Osteoblast (primary cell): ENCODE results near the gene CYP27B1. TPM values are rescaled to one million over a fixed set of nuclear protein-coding genes. Genes with fewer than 3 reads are reported as not detected.

Experiments used
- DNase-seq: peaks from one replicate; pipeline ENCODE4 v3.0.0; 2011; ENCODE audit warnings: low spot score, mixed read lengths; ENCODE audit not compliant: insufficient read length; ENCODE audit errors: missing footprints
- H2AFZ ChIP-seq: 2 replicates; pipeline ENCODE4 v1.6.0; 2011; ENCODE audit warnings: mild to moderate bottlenecking, low read length
- H3K27ac ChIP-seq: 2 replicates; pipeline ENCODE4 v1.5.1; 2011; ENCODE audit warnings: mild to moderate bottlenecking, low read depth, low read length, moderate library complexity
- H3K27me3 ChIP-seq: 2 replicates; pipeline ENCODE4 v1.6.0; 2012; ENCODE audit warnings: mild to moderate bottlenecking, control low read depth, inconsistent platforms, low read length, moderate library complexity; ENCODE audit not compliant: insufficient read depth
- H3K36me3 ChIP-seq: 2 replicates; pipeline ENCODE4 v1.5.1; 2011; ENCODE audit warnings: mild to moderate bottlenecking, low read length, control low read depth, moderate library complexity; ENCODE audit not compliant: insufficient read depth
- H3K4me1 ChIP-seq: 2 replicates; pipeline ENCODE4 v1.5.1; 2011; ENCODE audit warnings: mild to moderate bottlenecking, low read length, control low read depth, moderate library complexity; ENCODE audit not compliant: insufficient read depth
- H3K4me2 ChIP-seq: 2 replicates; pipeline ENCODE4 v1.6.0; 2011; ENCODE audit warnings: mild to moderate bottlenecking, low read length; ENCODE audit not compliant: insufficient read depth
- H3K4me3 ChIP-seq: fragments of 200-600 bp; sonication (generic); 3 replicates; pipeline ENCODE4 v1.5.1; 2012; ENCODE audit warnings: mild to moderate bottlenecking, low read length, inconsistent platforms; ENCODE audit not compliant: insufficient read depth
- H3K79me2 ChIP-seq: 2 replicates; pipeline ENCODE4 v1.6.0; 2012; ENCODE audit warnings: mild to moderate bottlenecking, low read length, control low read depth, inconsistent platforms; ENCODE audit not compliant: insufficient read depth
- H3K9me3 ChIP-seq: 2 replicates; pipeline ENCODE4 v1.5.1; 2011; ENCODE audit warnings: low read depth, low read length, control low read depth
- H4K20me1 ChIP-seq: 2 replicates; pipeline ENCODE4 v1.6.0; 2012; ENCODE audit warnings: mild to moderate bottlenecking, low read length, control low read depth; ENCODE audit not compliant: insufficient read depth
- CTCF ChIP-seq: IDR thresholded peaks from 2 replicates; pipeline ENCODE4 v1.5.1; 2011; ENCODE audit warnings: mild to moderate bottlenecking, low read depth, low read length, moderate library complexity; ENCODE audit errors: extremely low read depth
- total RNA-seq: library from RNA; depleted of rRNA; stranded (reverse); fragments of >200 nt; gene quantifications from 2 replicates; pipeline ENCODE4 v1.2.3, GENCODE V29; 2012

Gene CYP27B1
- total RNA-seq, 1 donor, result 0.36 TPM

GRCh38 chr12:57771236-57771872 lies 4.5 kb upstream of the CYP27B1 start:
- peaks cover 26% of the 10 kb centered on the region for H3K36me3 ChIP-seq

GRCh38 chr12:57770734-57771133 lies 3.9 kb upstream of the CYP27B1 start:
- Histone ChIP-seq H3K36me3 (peaks cover 26% of the 10 kb centered on the region), H3K4me3 (no peak overlapping the region), H3K27me3 (peaks cover 18% of the 10 kb centered on the region), H3K9me3 (no peaks in the 10 kb centered on the region), H3K4me2 (peak overlapping the region; percentile 90), H2AFZ (no peak overlapping the region), H4K20me1 (peaks cover under 1% of the 10 kb centered on the region), H3K4me1 (peaks cover 35% of the 10 kb centered on the region), H3K27ac (peak overlapping the region; percentile 95), H3K79me2 (peaks cover 12% of the 10 kb centered on the region)
- DNase-seq, result no peak
- TF ChIP-seq CTCF, result no peak

More at GRCh38 chr12:57771236-57771872, 4.5 kb upstream of the CYP27B1 start:
- Histone ChIP-seq H2AFZ (peak overlapping the region; percentile 98), H4K20me1 (no peaks in the 10 kb centered on the region), H3K27me3 (peaks cover 11% of the 10 kb centered on the region), H3K4me1 (peaks cover 29% of the 10 kb centered on the region), H3K4me3 (peak overlapping the region; percentile 91), H3K4me2 (peak overlapping the region; percentile 90), H3K9me3 (no peaks in the 10 kb centered on the region), H3K79me2 (peaks cover 12% of the 10 kb centered on the region), H3K27ac (peak overlapping the region; percentile 95)
- TF ChIP-seq CTCF, result no peak
- DNase-seq, result peak; percentile 98

- Histone ChIP-seq H3K36me3 (peaks cover 26% of the 10 kb centered on the region), H3K4me3 (no peak overlapping the region), H3K4me1 (peaks cover 39% of the 10 kb centered on the region), H2AFZ (no peak overlapping the region), H3K4me2 (no peak overlapping the region), H3K27ac (no peak overlapping the region), H3K79me2 (peaks cover 12% of the 10 kb centered on the region), H4K20me1 (peaks cover 2% of the 10 kb centered on the region), H3K9me3 (no peaks in the 10 kb centered on the region), H3K27me3 (peaks cover 29% of the 10 kb centered on the region)
- TF ChIP-seq CTCF, result no peak
- no peak for DNase-seq
Observed at GRCh38 chr12:57769594-57769993, 2.7 kb upstream of the CYP27B1 start.

- DNase-seq, result no peak
- Histone ChIP-seq H3K79me2 (peaks cover 11% of the 10 kb centered on the region), H3K27ac (no peak overlapping the region), H3K4me3 (no peak overlapping the region), H2AFZ (no peak overlapping the region), H3K9me3 (no peaks in the 10 kb centered on the region), H3K4me1 (peaks cover 30% of the 10 kb centered on the region), H4K20me1 (peaks cover 2% of the 10 kb centered on the region), H3K27me3 (peaks cover 46% of the 10 kb centered on the region), H3K4me2 (no peak overlapping the region), H3K36me3 (peaks cover 26% of the 10 kb centered on the region)
- TF ChIP-seq CTCF, result no peak
Observed at GRCh38 chr12:57767876-57768275, 998 bp upstream of the CYP27B1 start.
